A549 (cell line): ENCODE data around the gene JAGN1. TPM values are rescaled to one million over a fixed set of nuclear protein-coding genes. Genes with fewer than 3 reads are reported as not detected.
A peak's percentile ranks its signal among the peaks of the same experiment; 100 is the strongest.
"Not testable (repeated sequence)": the region's sequence is repeated elsewhere in the genome, so short reads cannot be mapped to it uniquely, and the experiment has no call there.

Source experiments
- ATAC-seq, 2 experiments: fragments of 200-7000 bp in 1 of 2; fragments of >200 bp in 1 of 2; cut with Nextera tagmentation in 1 of 2; cut with Tn5 transposase in 1 of 2; 3 replicates each; pipeline versions ENCODE4 v1.8.0 to v1.9.1; 2018 to 2020; ENCODE audit warnings: mild to moderate bottlenecking in 1 of 2, moderate library complexity in 1 of 2
- CTCF ChIA-PET: fragments of 300-600 bp; sonication (Branson Sonifier 250); formaldehyde crosslinking; extraction: SDS; loops from one replicate; lab custom pipeline; 2021; ENCODE audit warnings: antibody characterized with exemption, inconsistent platforms; lab: Yijun Ruan, JAX
- POLR2A ChIA-PET: fragments of 350-600 bp; formaldehyde crosslinking; extraction: SDS; loops from one replicate; lab custom pipeline; 2021; ENCODE audit warnings: antibody characterized with exemption, inconsistent platforms; lab: Yijun Ruan, JAX
- DNase-seq, 2 experiments: peaks; one replicate each; pipeline versions ENCODE4 v3.0.0 to v3.0.0-alpha.2; 2011 to 2016; ENCODE audit warnings: low read depth in 1 of 2, low spot score in 1 of 2
- FAIRE-seq: peaks from 2 replicates; lab custom pipeline; 2011; peaks lifted over from hg19 to GRCh38; lab: Jason Lieb, UNC
- H3K27ac ChIP-seq, 2 experiments: fragments of >200 bp; sonication (Bioruptor Twin); formaldehyde crosslinking; 3 replicates each; pipeline ENCODE4 v1.5.1; 2016 to 2017
- H3K4me1 ChIP-seq: fragments of >200 bp; sonication (Bioruptor Twin); formaldehyde crosslinking; 3 replicates; pipeline ENCODE4 v1.6.1; 2016
- H3K4me2 ChIP-seq: fragments of >200 bp; sonication (Bioruptor Twin); formaldehyde crosslinking; 3 replicates; pipeline ENCODE4 v1.6.1; 2016
- H3K4me3 ChIP-seq: fragments of >200 bp; sonication (Bioruptor Twin); formaldehyde crosslinking; 3 replicates; pipeline ENCODE4 v1.5.1; 2016
- H3K9me3 ChIP-seq: fragments of >200 bp; sonication (Bioruptor Twin); formaldehyde crosslinking; 3 replicates; pipeline ENCODE4 v1.6.1; 2016
- CBX8 ChIP-seq: fragments of 200-600 bp; sonication (generic); IDR thresholded peaks from 2 replicates; pipeline ENCODE4 v1.6.1; 2016
- CEBPB ChIP-seq, 2 experiments: fragments of >200 bp in 1 of 2; sonication (Bioruptor Twin) in 1 of 2; formaldehyde crosslinking in 1 of 2; IDR thresholded peaks; 2 replicates each; pipeline ENCODE4 v1.6.1; 2012 to 2016
- EHF ChIP-seq: fragments of 250-450 bp; sonication (Bioruptor Pico); IDR thresholded peaks from 2 replicates; pipeline ENCODE4 v1.5.0; 2020; ENCODE audit warnings: mild to moderate bottlenecking
- EHMT2 ChIP-seq: fragments of 200-600 bp; sonication (generic); IDR thresholded peaks from 2 replicates; pipeline ENCODE4 v1.6.1; 2016; ENCODE audit warnings: antibody characterized with exemption, low read depth, mild to moderate bottlenecking, moderate library complexity
- EP300 ChIP-seq, 2 experiments: fragments of >200 bp; sonication (Bioruptor Twin); formaldehyde crosslinking; IDR thresholded peaks; 2 replicates in 1 of 2; 3 replicates in 1 of 2; pipeline ENCODE4 v1.6.1; 2016 to 2017
- ESRRA ChIP-seq: fragments of 150-350 bp; IDR thresholded peaks from 2 replicates; pipeline ENCODE4 v1.6.1; 2014; ENCODE audit warnings: mild to moderate bottlenecking, low read length, borderline replicate concordance
- FOSB ChIP-seq: fragments of 250-450 bp; sonication (Bioruptor Pico); IDR thresholded peaks from 2 replicates; pipeline ENCODE4 v1.5.0; 2020; ENCODE audit warnings: mild to moderate bottlenecking, moderate library complexity
- GATA3 ChIP-seq: IDR thresholded peaks from 2 replicates; pipeline ENCODE4 v1.6.1; 2012; ENCODE audit warnings: borderline replicate concordance
- HEYL ChIP-seq: fragments of 250-450 bp; sonication (Bioruptor Pico); IDR thresholded peaks from 2 replicates; pipeline ENCODE4 v1.8.0; 2021; ENCODE audit warnings: mild to moderate bottlenecking, moderate library complexity
- HOXA7 ChIP-seq: fragments of 250-450 bp; sonication (Bioruptor Pico); IDR thresholded peaks from 2 replicates; pipeline ENCODE4 v1.5.0; 2020; ENCODE audit warnings: mild to moderate bottlenecking, moderate library complexity
- HOXB13 ChIP-seq: fragments of 250-450 bp; sonication (Bioruptor Pico); IDR thresholded peaks from 2 replicates; pipeline ENCODE4 v1.5.0; 2020; ENCODE audit warnings: low read depth, mild to moderate bottlenecking, moderate library complexity
- KDM5A ChIP-seq: fragments of 200-600 bp; sonication (generic); IDR thresholded peaks from 2 replicates; pipeline ENCODE4 v1.6.1; 2016; ENCODE audit warnings: antibody characterized with exemption, mild to moderate bottlenecking
- MAFK ChIP-seq: fragments of 450-650 bp; IDR thresholded peaks from 2 replicates; pipeline ENCODE4 v1.6.1; 2014; ENCODE audit not compliant: partially characterized antibody
- MAZ ChIP-seq: fragments of 150-350 bp; IDR thresholded peaks from 2 replicates; pipeline ENCODE4 v1.6.1; 2014; ENCODE audit warnings: antibody characterized with exemption, low read depth, low read length, borderline replicate concordance
- NPAS2 ChIP-seq: fragments of 250-450 bp; sonication (Bioruptor Pico); IDR thresholded peaks from 2 replicates; pipeline ENCODE4 v1.8.0; 2022; ENCODE audit warnings: mild to moderate bottlenecking, moderate library complexity, borderline replicate concordance
- PBX3 ChIP-seq: IDR thresholded peaks from 2 replicates; pipeline ENCODE4 v1.6.1; 2012
- POLR2AphosphoS2 ChIP-seq: conservative IDR thresholded peaks from 2 replicates; pipeline ENCODE4 v1.6.1; 2012; ENCODE audit warnings: low read length, improper control_type of control experiment, inconsistent platforms
- RAD21 ChIP-seq, 2 experiments: fragments of >200 bp in 1 of 2; sonication (Bioruptor Twin) in 1 of 2; formaldehyde crosslinking in 1 of 2; IDR thresholded peaks in 1 of 2; conservative IDR thresholded peaks in 1 of 2; 2 replicates in 1 of 2; 3 replicates in 1 of 2; pipeline ENCODE4 v1.6.1; 2012 to 2018; ENCODE audit warnings: inconsistent platforms in 1 of 2
- RARB ChIP-seq: fragments of 250-450 bp; sonication (Bioruptor Pico); IDR thresholded peaks from 2 replicates; pipeline ENCODE4 v1.8.0; 2021; ENCODE audit warnings: mild to moderate bottlenecking, moderate library complexity
- RFX5 ChIP-seq: fragments of 450-650 bp; IDR thresholded peaks from 2 replicates; pipeline ENCODE4 v1.7.1; 2014; ENCODE audit warnings: antibody characterized with exemption, mild to moderate bottlenecking, moderate library complexity
- RNF2 ChIP-seq: fragments of 200-600 bp; sonication (generic); IDR thresholded peaks from 2 replicates; pipeline ENCODE4 v1.6.1; 2016; ENCODE audit warnings: low read depth, mild to moderate bottlenecking, antibody characterized with exemption, moderate library complexity, borderline replicate concordance
- TP53 ChIP-seq: fragments of 250-450 bp; sonication (Bioruptor Pico); IDR thresholded peaks from 2 replicates; pipeline ENCODE4 v1.5.0; 2021; ENCODE audit warnings: mild to moderate bottlenecking, moderate library complexity
- ZNF302 ChIP-seq: fragments of 250-450 bp; sonication (Bioruptor Pico); IDR thresholded peaks from 2 replicates; pipeline ENCODE4 v1.9.0; 2021; ENCODE audit warnings: inconsistent platforms, mild to moderate bottlenecking, moderate library complexity
- ZSCAN20 ChIP-seq: fragments of 250-450 bp; sonication (Bioruptor Pico); IDR thresholded peaks from 2 replicates; pipeline ENCODE4 v1.8.0; 2022; ENCODE audit warnings: mild to moderate bottlenecking, moderate library complexity
- WGBS: methylation state at CpG from one replicate; pipeline ENCODE4 v1.1.6; 2017; ENCODE audit errors: missing lambda C conversion rate; 5-methylcytosine and 5-hydroxymethylcytosine counted together
- polyA plus RNA-seq, 4 experiments: library from polyadenylated mRNA; depleted of rRNA in 3 of 4; stranded (reverse); fragments of >200 nt; fragmentation: RNase III in 1 of 4; extraction: RNeasy Plus Mini Kit Qiagen cat#74134 plus additional on column Dnase treatment in 1 of 4; gene quantifications; 2 replicates in 3 of 4; 3 replicates in 1 of 4; pipeline ENCODE4 v1.2.3, GENCODE V29; 2011 to 2017
- TF ChIP-seq, protein P1 (sequence below): fragments of >200 bp; sonication (Bioruptor Twin); formaldehyde crosslinking; IDR thresholded peaks from 3 replicates; pipeline ENCODE4 v1.6.1; 2016

JAGN1 gene
- polyA plus RNA-seq, 2 of the 4 experiments (the other 2 are of a cell fraction), result 48.6 to 63.2 TPM

- no peak for FAIRE-seq
- Histone ChIP-seq H3K4me2 (no peak overlapping the region), H3K4me1 (peaks cover 46% of the 10 kb centered on the region), H3K4me3 (no peak overlapping the region), H3K9me3 (no peaks in the 10 kb centered on the region), H3K27ac (peak overlapping the region; percentile 94 to 98; a peak in 4 of 6 replicates)
- ChIA-PET POLR2A (interaction anchor here (0.5 to 1.4 kb wide), 2 partner anchors 10 to 32 kb away, joined by 3 to 21 read pairs; partner anchors contain the start of gene CIDEC), CTCF (interaction anchor here (1.0 to 3.6 kb wide), 5 partner anchors 12 to 57 kb away, joined by 3 to 20 read pairs (median 4); no protein-coding TSS in a partner anchor)
- no peak for DNase-seq
- ATAC-seq, result no peak
- WGBS, result 64% methylated on average over 5 of the region's 5 CpGs
- no peak for TF ChIP-seq RFX5
- TF ChIP-seq RAD21 (conservative IDR thresholded peaks at IDR 0.05 in 1 of 2, IDR thresholded peaks at IDR 0.05 in 1 of 2), result no peak
- no peak for TF ChIP-seq POLR2AphosphoS2
- peak; percentile 71 to 86 for TF ChIP-seq CEBPB (IDR thresholded peaks at IDR 0.05)
These were observed 1.0 kb upstream of the JAGN1 start for GRCh38 chr3:9889405-9889804.

GRCh38 chr3:9891072-9891622, 737 bp downstream of the JAGN1 start:
- no peak for DNase-seq

DNA sequence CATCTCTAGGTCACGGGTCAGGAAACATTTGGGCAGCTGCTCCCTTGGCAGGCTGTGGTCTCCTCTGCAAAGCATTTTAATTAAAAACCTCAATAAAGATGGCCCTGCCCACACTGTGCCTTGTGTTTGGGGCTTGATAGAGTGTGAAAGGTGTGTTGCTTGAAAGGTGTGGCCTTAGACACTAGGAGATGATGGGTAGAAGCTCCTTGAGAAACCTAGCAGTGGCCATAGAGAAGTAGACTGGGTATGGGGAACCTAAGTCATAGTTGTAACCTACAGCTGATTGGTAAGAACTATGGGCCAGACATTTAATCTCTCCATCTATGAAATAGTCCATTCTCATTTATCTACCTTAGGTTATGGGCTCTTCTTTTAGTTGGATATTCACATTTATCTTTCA, 3.3 kb downstream of the JAGN1 start:
- DNase-seq, result no peak
- CTCF ChIA-PET, result interaction anchor here (0.7 to 2.7 kb wide), 8 partner anchors 9 to 112 kb away, joined by 3 to 15 read pairs (median 5); partner anchors contain the start of genes CRELD1 and IL17RE
- POLR2A ChIA-PET, result interaction anchor here (0.6 to 3.0 kb wide), 4 partner anchors 9 to 425 kb away, joined by 3 to 12 read pairs (median 4); no protein-coding TSS in a partner anchor
- Histone ChIP-seq H3K4me2 (peak overlapping the region; percentile 47; the same call in 2 of the 3 replicates), H3K27ac (peak overlapping the region; percentile 32 to 47; a peak in 2 of 6 replicates), H3K4me1 (peaks cover 75% of the 10 kb centered on the region)
- 93% methylated on average over 1 of the region's 1 CpG for WGBS
- ATAC-seq, result no peak
- TF ChIP-seq NPAS2 (no peak), ZSCAN20 (CRISPR knock-in tag) (no peak), PBX3 (no peak), HEYL (CRISPR knock-in tag) (no peak), CBX8 (no peak), CEBPB (IDR thresholded peaks at IDR 0.05) (no peak), HOXA7 (CRISPR knock-in tag) (no peak), RAD21 (conservative IDR thresholded peaks at IDR 0.05 in 1 of 2, IDR thresholded peaks at IDR 0.05 in 1 of 2) (no peak), FOSB (CRISPR knock-in tag) (no peak), RNF2 (no peak)
- TF ChIP-seq, all 56 proteins: peak for 0
- H3K9me3 ChIP-seq, result no peaks in the 10 kb centered on the region
- no peak for FAIRE-seq
- H3K4me3 ChIP-seq, result no peak overlapping the region

More at GRCh38 chr3:9891072-9891622, 737 bp downstream of the JAGN1 start:
- peak overlapping the region; percentile 79 for H3K4me2 ChIP-seq
- H3K9me3 ChIP-seq, result no peaks in the 10 kb centered on the region
- ATAC-seq, result no peak
- ChIA-PET CTCF (interaction anchor here (1.2 to 3.6 kb wide), 10 partner anchors 10 to 63 kb away, joined by 3 to 20 read pairs (median 5); partner anchors contain the start of genes IL17RC and IL17RE), POLR2A (interaction anchor here (0.7 to 2.3 kb wide), 4 partner anchors 12 to 55 kb away, joined by 3 to 8 read pairs (median 6); partner anchors contain the start of genes CRELD1 and RPUSD3)
- peak overlapping the region; percentile 94 to 98 for H3K27ac ChIP-seq
- peak overlapping the region; percentile 81 for H3K4me3 ChIP-seq
- H3K4me1 ChIP-seq, result peaks cover 49% of the 10 kb centered on the region
- 9% methylated on average over 12 of the region's 12 CpGs for WGBS
- TF ChIP-seq EP300 (IDR thresholded peaks at IDR 0.05), result no peak
- TF ChIP-seq ESRRA, result no peak
- no peak for TF ChIP-seq EHMT2
- TF ChIP-seq ZNF302 (CRISPR knock-in tag), result no peak
- TF ChIP-seq, protein P1, sequence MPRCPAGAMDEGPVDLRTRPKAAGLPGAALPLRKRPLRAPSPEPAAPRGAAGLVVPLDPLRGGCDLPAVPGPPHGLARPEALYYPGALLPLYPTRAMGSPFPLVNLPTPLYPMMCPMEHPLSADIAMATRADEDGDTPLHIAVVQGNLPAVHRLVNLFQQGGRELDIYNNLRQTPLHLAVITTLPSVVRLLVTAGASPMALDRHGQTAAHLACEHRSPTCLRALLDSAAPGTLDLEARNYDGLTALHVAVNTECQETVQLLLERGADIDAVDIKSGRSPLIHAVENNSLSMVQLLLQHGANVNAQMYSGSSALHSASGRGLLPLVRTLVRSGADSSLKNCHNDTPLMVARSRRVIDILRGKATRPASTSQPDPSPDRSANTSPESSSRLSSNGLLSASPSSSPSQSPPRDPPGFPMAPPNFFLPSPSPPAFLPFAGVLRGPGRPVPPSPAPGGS, result no peak
- no peak for TF ChIP-seq MAFK
- TF ChIP-seq MAZ, result no peak
- no peak for TF ChIP-seq GATA3
- TF ChIP-seq KDM5A, result no peak
- no peak for TF ChIP-seq TP53 (CRISPR knock-in tag)
- TF ChIP-seq HOXB13, result no peak
- TF ChIP-seq EHF, result no peak
- TF ChIP-seq RAD21 (conservative IDR thresholded peaks at IDR 0.05 in 1 of 2, IDR thresholded peaks at IDR 0.05 in 1 of 2), result no peak
- no peak for TF ChIP-seq RARB
- no peak for FAIRE-seq

GRCh38 chr3:9895715-9896114, 5.3 kb downstream of the JAGN1 start:
- ChIA-PET POLR2A (interaction anchor here (0.6 kb wide), 1 partner anchor 258 kb away, joined by 3 read pairs; no protein-coding TSS in a partner anchor), CTCF (interaction anchor here (0.8 to 1.4 kb wide), 3 partner anchors 11 to 51 kb away, joined by 3 to 4 read pairs (median 4); no protein-coding TSS in a partner anchor)
- H3K4me2 ChIP-seq, H3K9me3 ChIP-seq, DNase-seq, H3K27ac ChIP-seq, FAIRE-seq, ATAC-seq, H3K4me3 ChIP-seq: not testable (repeated sequence)
- WGBS, result 96% methylated on average over 3 of the region's 3 CpGs
- H3K4me1 ChIP-seq, result peaks cover 77% of the 10 kb centered on the region
